ENCODE measurements around the gene LSG1. TPM values are rescaled to one million over a fixed set of nuclear protein-coding genes. Genes with fewer than 3 reads are reported as not detected.

The LSG1 gene
- total and polyA plus RNA-seq, 2 of the 13 experiments (the other 11 are each of a cell fraction or from before 2014, with no cell fraction given): 21.4 to 32.1 TPM

DNA sequence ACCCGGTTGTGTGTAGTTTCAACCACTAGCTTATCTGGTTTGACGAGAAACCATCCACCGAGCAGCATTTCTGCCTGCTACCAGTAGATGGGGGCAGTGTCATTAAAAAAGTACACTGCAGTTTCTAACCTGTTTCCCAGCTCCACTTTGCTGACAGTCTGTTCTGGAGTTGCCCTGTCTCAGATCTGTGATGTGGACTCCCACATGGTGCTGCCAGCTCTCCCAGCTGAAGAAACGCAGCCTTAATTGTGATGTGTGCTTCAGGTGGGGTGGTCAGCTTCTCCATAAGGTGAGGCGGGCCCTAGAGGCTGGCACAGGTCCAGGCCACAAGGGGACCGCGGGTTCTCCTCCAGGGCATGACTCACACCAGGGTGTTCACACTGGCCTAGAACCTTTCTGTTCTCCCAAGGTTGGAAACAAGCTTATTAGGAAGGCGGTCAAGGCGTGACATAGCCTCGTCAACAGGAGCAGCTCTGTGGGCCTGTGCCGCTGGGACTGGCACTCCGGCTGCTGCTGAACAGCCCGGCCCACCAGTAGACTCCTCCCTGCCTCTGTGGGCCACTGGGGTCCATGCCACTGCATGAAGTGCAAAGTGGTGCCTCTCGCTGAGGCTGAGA lies 10.8 kb upstream of the LSG1 start (continued):
- TF ChIP-seq SMYD3 (CRISPR knock-in tag; IDR thresholded peaks at IDR 0.05) (no peak), CHD4 (IDR thresholded peaks at IDR 0.05; ENCODE audit: borderline replicate concordance, low read length) (no peak), SRSF1 (optimal IDR thresholded peaks at IDR 0.05; ENCODE audit: low read depth, low read length) (no peak), ZBTB1 (CRISPR knock-in tag; IDR thresholded peaks at IDR 0.05; ENCODE audit: borderline replicate concordance) (no peak), ZGPAT (CRISPR knock-in tag; IDR thresholded peaks at IDR 0.05) (peak; percentile 63), ZNF547 (CRISPR knock-in tag; IDR thresholded peaks at IDR 0.05) (0 out of 2 replicates have a peak, but pooled peaks have one; percentile 27), REXO4 (CRISPR knock-in tag; IDR thresholded peaks at IDR 0.05; ENCODE audit: borderline replicate concordance) (no peak), ARHGAP35 (CRISPR knock-in tag; IDR thresholded peaks at IDR 0.05; ENCODE audit: borderline replicate concordance) (no peak), MYC (CRISPR knock-in tag; IDR thresholded peaks at IDR 0.05; ENCODE audit: borderline replicate concordance) (peak; percentile 52; the same call in 1 of the 2 replicates), SALL2 (CRISPR knock-in tag; IDR thresholded peaks at IDR 0.05) (peak; percentile 62; the same call in 1 of the 2 replicates), PCBP2 (optimal IDR thresholded peaks at IDR 0.05; ENCODE audit: low read depth, low read length, poor library complexity, severe bottlenecking) (no peak), FOXA3 (CRISPR knock-in tag; IDR thresholded peaks at IDR 0.05) (no peak; the same call in 1 of the 2 replicates), NFKBIZ (CRISPR knock-in tag; IDR thresholded peaks at IDR 0.05) (no peak), ZNF18 (CRISPR knock-in tag; IDR thresholded peaks at IDR 0.05; ENCODE audit: insufficient replicate concordance) (peak; percentile 100), ZNF777 (CRISPR knock-in tag; IDR thresholded peaks at IDR 0.05) (peak; percentile 57; the same call in 1 of the 2 replicates)
- TF ChIP-seq, protein P1, sequence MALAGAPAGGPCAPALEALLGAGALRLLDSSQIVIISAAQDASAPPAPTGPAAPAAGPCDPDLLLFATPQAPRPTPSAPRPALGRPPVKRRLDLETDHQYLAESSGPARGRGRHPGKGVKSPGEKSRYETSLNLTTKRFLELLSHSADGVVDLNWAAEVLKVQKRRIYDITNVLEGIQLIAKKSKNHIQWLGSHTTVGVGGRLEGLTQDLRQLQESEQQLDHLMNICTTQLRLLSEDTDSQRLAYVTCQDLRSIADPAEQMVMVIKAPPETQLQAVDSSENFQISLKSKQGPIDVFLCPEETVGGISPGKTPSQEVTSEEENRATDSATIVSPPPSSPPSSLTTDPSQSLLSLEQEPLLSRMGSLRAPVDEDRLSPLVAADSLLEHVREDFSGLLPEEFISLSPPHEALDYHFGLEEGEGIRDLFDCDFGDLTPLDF (CRISPR knock-in tag; IDR thresholded peaks at IDR 0.05): no peak
- TF ChIP-seq, protein P2, sequence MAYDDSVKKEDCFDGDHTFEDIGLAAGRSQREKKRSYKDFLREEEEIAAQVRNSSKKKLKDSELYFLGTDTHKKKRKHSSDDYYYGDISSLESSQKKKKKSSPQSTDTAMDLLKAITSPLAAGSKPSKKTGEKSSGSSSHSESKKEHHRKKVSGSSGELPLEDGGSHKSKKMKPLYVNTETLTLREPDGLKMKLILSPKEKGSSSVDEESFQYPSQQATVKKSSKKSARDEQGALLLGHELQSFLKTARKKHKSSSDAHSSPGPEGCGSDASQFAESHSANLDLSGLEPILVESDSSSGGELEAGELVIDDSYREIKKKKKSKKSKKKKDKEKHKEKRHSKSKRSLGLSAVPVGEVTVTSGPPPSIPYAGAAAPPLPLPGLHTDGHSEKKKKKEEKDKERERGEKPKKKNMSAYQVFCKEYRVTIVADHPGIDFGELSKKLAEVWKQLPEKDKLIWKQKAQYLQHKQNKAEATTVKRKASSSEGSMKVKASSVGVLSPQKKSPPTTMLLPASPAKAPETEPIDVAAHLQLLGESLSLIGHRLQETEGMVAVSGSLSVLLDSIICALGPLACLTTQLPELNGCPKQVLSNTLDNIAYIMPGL (CRISPR knock-in tag; IDR thresholded peaks at IDR 0.05; ENCODE audit: borderline replicate concordance in 1 of 2, low read depth in 1 of 2): peak; percentile 51 to 70; a peak in 2 of 4 replicates
- TF ChIP-seq, protein P3, sequence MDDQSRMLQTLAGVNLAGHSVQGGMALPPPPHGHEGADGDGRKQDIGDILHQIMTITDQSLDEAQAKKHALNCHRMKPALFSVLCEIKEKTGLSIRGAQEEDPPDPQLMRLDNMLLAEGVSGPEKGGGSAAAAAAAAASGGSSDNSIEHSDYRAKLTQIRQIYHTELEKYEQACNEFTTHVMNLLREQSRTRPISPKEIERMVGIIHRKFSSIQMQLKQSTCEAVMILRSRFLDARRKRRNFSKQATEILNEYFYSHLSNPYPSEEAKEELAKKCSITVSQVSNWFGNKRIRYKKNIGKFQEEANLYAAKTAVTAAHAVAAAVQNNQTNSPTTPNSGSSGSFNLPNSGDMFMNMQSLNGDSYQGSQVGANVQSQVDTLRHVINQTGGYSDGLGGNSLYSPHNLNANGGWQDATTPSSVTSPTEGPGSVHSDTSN (CRISPR knock-in tag; IDR thresholded peaks at IDR 0.05; ENCODE audit: borderline replicate concordance): no peak
- TF ChIP-seq, protein P4, sequence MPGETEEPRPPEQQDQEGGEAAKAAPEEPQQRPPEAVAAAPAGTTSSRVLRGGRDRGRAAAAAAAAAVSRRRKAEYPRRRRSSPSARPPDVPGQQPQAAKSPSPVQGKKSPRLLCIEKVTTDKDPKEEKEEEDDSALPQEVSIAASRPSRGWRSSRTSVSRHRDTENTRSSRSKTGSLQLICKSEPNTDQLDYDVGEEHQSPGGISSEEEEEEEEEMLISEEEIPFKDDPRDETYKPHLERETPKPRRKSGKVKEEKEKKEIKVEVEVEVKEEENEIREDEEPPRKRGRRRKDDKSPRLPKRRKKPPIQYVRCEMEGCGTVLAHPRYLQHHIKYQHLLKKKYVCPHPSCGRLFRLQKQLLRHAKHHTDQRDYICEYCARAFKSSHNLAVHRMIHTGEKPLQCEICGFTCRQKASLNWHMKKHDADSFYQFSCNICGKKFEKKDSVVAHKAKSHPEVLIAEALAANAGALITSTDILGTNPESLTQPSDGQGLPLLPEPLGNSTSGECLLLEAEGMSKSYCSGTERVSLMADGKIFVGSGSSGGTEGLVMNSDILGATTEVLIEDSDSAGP (CRISPR knock-in tag; IDR thresholded peaks at IDR 0.05; ENCODE audit: borderline replicate concordance): peak; percentile 69; the same call in 1 of the 2 replicates

Measured in HepG2 (cell line).